NT2/D1 (cell line): ENCODE data around the gene GRID2.

Experiments used
- DNase-seq: peaks from one replicate; pipeline ENCODE4 v3.0.0-alpha.2; 2011; ENCODE audit warnings: low read depth, low spot score
- H3K27me3 ChIP-seq: 2 replicates; pipeline ENCODE4 v1.6.0; 2011; ENCODE audit warnings: mild to moderate bottlenecking; ENCODE audit not compliant: insufficient read length, insufficient read depth
- H3K36me3 ChIP-seq: 2 replicates; pipeline ENCODE4 v1.6.1; 2011; ENCODE audit warnings: mild to moderate bottlenecking, low read length, mixed read lengths; ENCODE audit not compliant: insufficient read depth, insufficient read length
- H3K4me1 ChIP-seq: 2 replicates; pipeline ENCODE4 v1.5.1; 2011; ENCODE audit not compliant: insufficient read depth, insufficient read length
- H3K4me3 ChIP-seq: 2 replicates; pipeline ENCODE4 v1.5.1; 2011; ENCODE audit warnings: low read depth; ENCODE audit not compliant: insufficient read length
- H3K9ac ChIP-seq: 2 replicates; pipeline ENCODE4 v1.6.0; 2011; ENCODE audit warnings: low read depth; ENCODE audit not compliant: insufficient read length
- H3K9me3 ChIP-seq: 2 replicates; pipeline ENCODE4 v1.5.1; 2011; ENCODE audit warnings: mild to moderate bottlenecking, low read length; ENCODE audit not compliant: insufficient read depth
- SUZ12 ChIP-seq: IDR thresholded peaks from 2 replicates; pipeline ENCODE4 v1.6.1; 2011; ENCODE audit not compliant: insufficient read length, insufficient read depth; ENCODE audit errors: extremely low read depth
- YY1 ChIP-seq: IDR thresholded peaks from 2 replicates; pipeline ENCODE4 v1.6.1; 2011; ENCODE audit not compliant: insufficient read length, insufficient read depth
- ZNF274 ChIP-seq: IDR thresholded peaks from 2 replicates; pipeline ENCODE4 v1.6.1; 2011; ENCODE audit warnings: mild to moderate bottlenecking, low read depth, low read length

The GRID2 gene

GRCh38 chr4:93467484-93468155, 1163.9 kb downstream of the GRID2 start:
- no peak for DNase-seq
- H3K36me3 ChIP-seq = no peaks in the 10 kb centered on the region
- H3K4me3 ChIP-seq = no peak overlapping the region
- no peak overlapping the region for H3K9ac ChIP-seq
- H3K4me1 ChIP-seq = no peaks in the 10 kb centered on the region
- TF ChIP-seq YY1 = no peak
- no peak for TF ChIP-seq ZNF274
- TF ChIP-seq SUZ12 = no peak
- no peaks in the 10 kb centered on the region for H3K27me3 ChIP-seq
- H3K9me3 ChIP-seq = no peaks in the 10 kb centered on the region

- Histone ChIP-seq H3K4me1 (no peaks in the 10 kb centered on the region), H3K4me3 (no peak overlapping the region), H3K9me3 (no peaks in the 10 kb centered on the region), H3K36me3 (no peaks in the 10 kb centered on the region), H3K27me3 (no peaks in the 10 kb centered on the region), H3K9ac (no peak overlapping the region)
- no peak for TF ChIP-seq SUZ12
- no peak for TF ChIP-seq ZNF274
- no peak for TF ChIP-seq YY1
- no peak for DNase-seq
Measured at GRCh38 chr4:93469560-93469959, 1165.8 kb downstream of the GRID2 start.

GRCh38 chr4:93475730-93476129, 1172.0 kb downstream of the GRID2 start:
- no peak for DNase-seq
- Histone ChIP-seq H3K9ac (no peak overlapping the region), H3K9me3 (no peaks in the 10 kb centered on the region), H3K4me3 (no peak overlapping the region), H3K36me3 (no peaks in the 10 kb centered on the region), H3K27me3 (no peaks in the 10 kb centered on the region), H3K4me1 (no peaks in the 10 kb centered on the region)
- TF ChIP-seq SUZ12 = no peak
- TF ChIP-seq ZNF274 = no peak
- TF ChIP-seq YY1 = no peak

GRCh38 chr4:93478805-93479204, 1175.0 kb downstream of the GRID2 start:
- no peak overlapping the region for H3K9ac ChIP-seq
- TF ChIP-seq SUZ12 = no peak
- no peak for TF ChIP-seq ZNF274
- no peak for TF ChIP-seq YY1
- no peaks in the 10 kb centered on the region for H3K9me3 ChIP-seq
- H3K36me3 ChIP-seq = no peaks in the 10 kb centered on the region
- no peak for DNase-seq
- no peaks in the 10 kb centered on the region for H3K27me3 ChIP-seq
- H3K4me3 ChIP-seq = no peak overlapping the region
- H3K4me1 ChIP-seq = no peaks in the 10 kb centered on the region

GRCh38 chr4:93480452-93480851, 1176.7 kb downstream of the GRID2 start:
- H3K4me1 ChIP-seq = no peaks in the 10 kb centered on the region
- no peak for DNase-seq
- TF ChIP-seq ZNF274 (no peak), SUZ12 (no peak), YY1 (no peak)

GRCh38 chr4:93495346-93495745, 1191.6 kb downstream of the GRID2 start:
- Histone ChIP-seq H3K4me3 (no peak overlapping the region), H3K4me1 (no peaks in the 10 kb centered on the region), H3K36me3 (no peaks in the 10 kb centered on the region), H3K9ac (no peak overlapping the region), H3K27me3 (no peaks in the 10 kb centered on the region), H3K9me3 (no peaks in the 10 kb centered on the region)
- no peak for TF ChIP-seq YY1
- TF ChIP-seq SUZ12 = no peak
- no peak for TF ChIP-seq ZNF274
- DNase-seq = no peak

More at GRCh38 chr4:93480452-93480851, 1176.7 kb downstream of the GRID2 start:
- Histone ChIP-seq H3K9me3 (no peaks in the 10 kb centered on the region), H3K36me3 (no peaks in the 10 kb centered on the region), H3K4me3 (no peak overlapping the region), H3K9ac (no peak overlapping the region), H3K27me3 (no peaks in the 10 kb centered on the region)

GRCh38 chr4:93501244-93501643, 1197.5 kb downstream of the GRID2 start:
- TF ChIP-seq ZNF274 (no peak), SUZ12 (no peak), YY1 (no peak)

More at GRCh38 chr4:93501244-93501643, 1197.5 kb downstream of the GRID2 start:
- no peak for DNase-seq
- Histone ChIP-seq H3K27me3 (no peaks in the 10 kb centered on the region), H3K4me1 (no peaks in the 10 kb centered on the region), H3K9me3 (no peaks in the 10 kb centered on the region), H3K36me3 (no peaks in the 10 kb centered on the region), H3K4me3 (no peak overlapping the region), H3K9ac (no peak overlapping the region)
